ENCODE measurements around the gene SAMD1. TPM values are rescaled to one million over a fixed set of nuclear protein-coding genes. Genes with fewer than 3 reads are reported as not detected.
A peak's percentile ranks its signal among the peaks of the same experiment; 100 is the strongest.

SAMD1 gene
- total RNA-seq, 3 donors from 2014 or later (not counting 1 experiment from before 2014, with no cell fraction given), result 30.8 to 33.0 (median 30.9) TPM

GRCh38 chr19:14078411-14078810 is 12.1 kb downstream of the SAMD1 start:
- ATAC-seq (no peak), DNase-seq (no peak)
- intact Hi-C loops (cut with micrococcal nuclease), result no loop called here
- Histone ChIP-seq H3K4me1 (ENCODE audit: control insufficient read depth, insufficient read depth, low read length) (peaks cover 38% of the 10 kb centered on the region), H3K27me3 (ENCODE audit: control insufficient read depth, insufficient read depth, low read length) (no peaks in the 10 kb centered on the region), H3K4me3 (ENCODE audit: low read length) (no peak overlapping the region), H3K9me3 (ENCODE audit: control insufficient read depth, insufficient read depth, low read length) (no peaks in the 10 kb centered on the region), H3K36me3 (ENCODE audit: control insufficient read depth, insufficient read depth, low read length) (no peaks in the 10 kb centered on the region), H3K27ac (ENCODE audit: low read length) (no peak overlapping the region)
- Mint-ChIP-seq H3K9me3 (no peaks in the 10 kb centered on the region), H3K27ac (no peak overlapping the region), H3K4me1 (peaks cover 20 to 33% of the 10 kb centered on the region in 2 donors), H3K27me3 (ENCODE audit: low read depth in 2 of 2) (no peaks in the 10 kb centered on the region), H3K36me3 (no peaks in the 10 kb centered on the region), H3K4me3 (no peak overlapping the region)
- 86% methylated on average over 1 of the region's 2 CpGs for WGBS (ENCODE audit: insufficient coverage)
- TF ChIP-seq CTCF (IDR thresholded peaks at IDR 0.05), result no peak

GRCh38 chr19:14073925-14074838 is 16.4 kb downstream of the SAMD1 start:
- H3K4me3 ChIP-seq (ENCODE audit: low read length), result peak overlapping the region; percentile 61
- intact Hi-C loops (cut with micrococcal nuclease), result loop anchor here (1.0 to 2.0 kb wide), 2 partner anchors 25 to 194 kb away; no protein-coding TSS in a partner anchor

GRCh38 chr19:14073261-14073924 is 17.2 kb downstream of the SAMD1 start:
- H3K27ac ChIP-seq (ENCODE audit: low read length), result peak overlapping the region; percentile 51
- intact Hi-C loops (cut with micrococcal nuclease), result no loop called here
- H3K9me3 Mint-ChIP-seq, result no peaks in the 10 kb centered on the region

More at GRCh38 chr19:14073925-14074838, 16.4 kb downstream of the SAMD1 start:
- whole genome bisulfite sequencing (ENCODE audit: insufficient coverage), result 1% methylated on average over 44 of the region's 44 CpGs
- Mint-ChIP-seq H3K27ac (peak overlapping the region; percentile 86 to 98), H3K36me3 (no peaks in the 10 kb centered on the region), H3K4me3 (peak overlapping the region; percentile 98), H3K27me3 (ENCODE audit: low read depth in 2 of 2) (no peaks in the 10 kb centered on the region), H3K4me1 (peaks cover 15 to 25% of the 10 kb centered on the region in 2 donors), H3K9me3 (no peaks in the 10 kb centered on the region)
- peaks cover 6% of the 10 kb centered on the region for H3K27me3 ChIP-seq (ENCODE audit: control insufficient read depth, insufficient read depth, low read length)
- ATAC-seq, result peak; percentile 0 to 3 (median 2)
- H3K4me1 ChIP-seq (ENCODE audit: control insufficient read depth, insufficient read depth, low read length), result peaks cover 36% of the 10 kb centered on the region
- DNase-seq, result peak; percentile 34 to 53
- H3K9me3 ChIP-seq (ENCODE audit: control insufficient read depth, insufficient read depth, low read length), result no peaks in the 10 kb centered on the region
- H3K27ac ChIP-seq (ENCODE audit: low read length), result peak overlapping the region; percentile 51
- no peaks in the 10 kb centered on the region for H3K36me3 ChIP-seq (ENCODE audit: control insufficient read depth, insufficient read depth, low read length)
- no peak for TF ChIP-seq CTCF (IDR thresholded peaks at IDR 0.05)

More at GRCh38 chr19:14073261-14073924, 17.2 kb downstream of the SAMD1 start:
- TF ChIP-seq CTCF (IDR thresholded peaks at IDR 0.05), result peak; percentile 42
- peak; percentile 66 to 86 (median 75) for ATAC-seq
- no peaks in the 10 kb centered on the region for H3K36me3 Mint-ChIP-seq
- DNase-seq, result peak; percentile 83 to 90
- peaks cover 36% of the 10 kb centered on the region for H3K4me1 ChIP-seq (ENCODE audit: control insufficient read depth, insufficient read depth, low read length)
- peak overlapping the region; percentile 86 to 98 for H3K27ac Mint-ChIP-seq
- no peaks in the 10 kb centered on the region for H3K27me3 Mint-ChIP-seq (ENCODE audit: low read depth in 2 of 2)
- H3K36me3 ChIP-seq (ENCODE audit: control insufficient read depth, insufficient read depth, low read length), result no peaks in the 10 kb centered on the region
- peak overlapping the region; percentile 98 for H3K4me3 Mint-ChIP-seq
- no peaks in the 10 kb centered on the region for H3K9me3 ChIP-seq (ENCODE audit: control insufficient read depth, insufficient read depth, low read length)
- peak overlapping the region; percentile 61 for H3K4me3 ChIP-seq (ENCODE audit: low read length)
- peaks cover 6% of the 10 kb centered on the region for H3K27me3 ChIP-seq (ENCODE audit: control insufficient read depth, insufficient read depth, low read length)
- H3K4me1 Mint-ChIP-seq, result peaks cover 15 to 25% of the 10 kb centered on the region in 2 donors
- under 1% methylated on average over 106 of the region's 106 CpGs for WGBS (ENCODE audit: insufficient coverage)
